Sigmoid colon (tissue), 7 donors: Measurements from ENCODE around the gene IDI1. TPM values are rescaled to one million over a fixed set of nuclear protein-coding genes. Genes with fewer than 3 reads are reported as not detected.

Experiments
- DNase-seq: peaks from one replicate; pipeline ENCODE4 v3.0.0-alpha.2; 2019
- H3K27ac ChIP-seq, 4 donors: fragments of 200-600 bp; sonication (generic); one replicate each; pipeline ENCODE4 v1.5.1; 2016 to 2019; ENCODE audit warnings: mild to moderate bottlenecking in 1 of 4
- H3K27me3 ChIP-seq, 3 donors: fragments of 200-600 bp; sonication (generic); one replicate each; pipeline ENCODE4 v1.5.1; 2019; ENCODE audit warnings: mild to moderate bottlenecking in 1 of 3
- H3K36me3 ChIP-seq, 4 donors: fragments of 200-600 bp; sonication (generic); one replicate each; pipeline ENCODE4 v1.5.1; 2016 to 2019
- H3K4me1 ChIP-seq, 4 donors: fragments of 200-600 bp; sonication (generic); one replicate each; pipeline ENCODE4 v1.5.1; 2017 to 2019
- H3K4me3 ChIP-seq, 4 donors: fragments of 200-600 bp; sonication (generic); one replicate each; pipeline ENCODE4 v1.5.1; 2017 to 2019; ENCODE audit warnings: mild to moderate bottlenecking in 2 of 4, moderate library complexity in 1 of 4
- H3K9me3 ChIP-seq, 4 donors: fragments of 200-600 bp in 3 of 4; sonication (generic) in 3 of 4; one replicate each; pipeline versions ENCODE4 v1.5.1 to v1.6.1; 2013 to 2019
- CTCF ChIP-seq, 4 experiments: fragments of 450-650 bp in 3 of 4; fragments of 200-600 bp in 1 of 4; IDR thresholded peaks; one replicate each; pipeline ENCODE4 v1.5.1; 2016 to 2019; ENCODE audit warnings: antibody characterized with exemption in 4 of 4, mild to moderate bottlenecking in 3 of 4, moderate library complexity in 2 of 4
- EP300 ChIP-seq, 4 donors: sonication (generic); formaldehyde crosslinking; IDR thresholded peaks; one replicate each; pipeline ENCODE4 v1.6.1; 2017; ENCODE audit warnings: antibody characterized with exemption in 4 of 4
- POLR2A ChIP-seq, 2 donors: fragments of 450-650 bp; IDR thresholded peaks; one replicate each; pipeline ENCODE4 v1.6.1; 2016; ENCODE audit warnings: antibody characterized with exemption in 2 of 2, mild to moderate bottlenecking in 2 of 2, moderate library complexity in 2 of 2
- POLR2AphosphoS5 ChIP-seq, 4 donors: sonication (generic); formaldehyde crosslinking; IDR thresholded peaks; one replicate each; pipeline ENCODE4 v1.6.1; 2017; ENCODE audit warnings: antibody characterized with exemption in 4 of 4
- WGBS, 2 donors: extraction: QIAGEN DNeasy Blood & Tissue Kit; methylation state at CpG; one replicate each; pipeline ENCODE4 v1.1.7; 2013; 5-methylcytosine and 5-hydroxymethylcytosine counted together
- intact Hi-C: fragments of 100-400 bp; cut with DNase I; formaldehyde crosslinking; loops from one replicate; pipeline ENCODE4 v1.15.1; 2023
- polyA plus RNA-seq, 3 donors: library from polyadenylated mRNA; stranded (reverse); fragments of 200-250 nt; gene quantifications; one replicate each; pipeline ENCODE4 v1.2.3, GENCODE V29; 2013
- total RNA-seq, 4 donors: library from RNA; depleted of rRNA; stranded (reverse); fragments of >200 nt; gene quantifications; one replicate each; pipeline ENCODE4 v1.1.0, GENCODE V29; 2016
- donor health status: healthy with polysubstance abuse.
- donor health status: Bipolar disorder and iron deficiency.
- donor health status: healthy.

IDI1 gene
- total and polyA plus RNA-seq, 7 donors = 22.4 to 223 (median 35.8) TPM

- intact Hi-C loops = no loop called here
- Histone ChIP-seq H3K27me3 (no peaks in the 10 kb centered on the region), H3K4me3 (no peak overlapping the region), H3K9me3 (no peaks in the 10 kb centered on the region), H3K27ac (no peak overlapping the region), H3K4me1 (peaks cover 0 to 11% (median 3%) of the 10 kb centered on the region in 4 donors), H3K36me3 (peaks cover 9 to 72% (median 23%) of the 10 kb centered on the region in 4 donors)
- DNase-seq = no peak
- no peak for TF ChIP-seq EP300 (IDR thresholded peaks at IDR 0.05)
- TF ChIP-seq POLR2AphosphoS5 (IDR thresholded peaks at IDR 0.05) = no peak
- WGBS, 2 donors = 94 to 95% methylated on average over 15 of the region's 15 CpGs
Observed at GRCh38 chr10:1094112-1095057, 45.5 kb upstream of the IDI1 start.

- WGBS, 2 donors = 96% methylated on average over 9 of the region's 9 CpGs
- Histone ChIP-seq H3K27me3 (no peaks in the 10 kb centered on the region), H3K9me3 (no peaks in the 10 kb centered on the region), H3K4me3 (no peak overlapping the region), H3K36me3 (peaks cover 9 to 76% (median 23%) of the 10 kb centered on the region in 4 donors), H3K4me1 (peaks cover 0 to 5% (median 0%) of the 10 kb centered on the region in 4 donors), H3K27ac (no peak overlapping the region)
- no peak for DNase-seq
- TF ChIP-seq POLR2A (IDR thresholded peaks at IDR 0.05) = no peak
- TF ChIP-seq CTCF (IDR thresholded peaks at IDR 0.05) = no peak
- TF ChIP-seq EP300 (IDR thresholded peaks at IDR 0.05) = no peak
- no peak for TF ChIP-seq POLR2AphosphoS5 (IDR thresholded peaks at IDR 0.05)
- intact Hi-C loops = no loop called here
Observed at GRCh38 chr10:1093696-1094095, 44.8 kb upstream of the IDI1 start.

GRCh38 chr10:1090696-1091095 lies 41.8 kb upstream of the IDI1 start:
- intact Hi-C loops = no loop called here
- TF ChIP-seq EP300 (IDR thresholded peaks at IDR 0.05) (no peak), POLR2A (IDR thresholded peaks at IDR 0.05) (no peak), CTCF (IDR thresholded peaks at IDR 0.05) (no peak), POLR2AphosphoS5 (IDR thresholded peaks at IDR 0.05) (no peak)
- Histone ChIP-seq H3K36me3 (peaks cover 11 to 81% (median 32%) of the 10 kb centered on the region in 4 donors), H3K27me3 (no peaks in the 10 kb centered on the region), H3K9me3 (no peaks in the 10 kb centered on the region), H3K27ac (no peak overlapping the region), H3K4me3 (no peak overlapping the region), H3K4me1 (no peaks in the 10 kb centered on the region)
- 96 to 97% methylated on average over 14 of the region's 14 CpGs for WGBS, 2 donors
- no peak for DNase-seq

GRCh38 chr10:1089017-1089689 lies 40.2 kb upstream of the IDI1 start:
- Histone ChIP-seq H3K27me3 (no peaks in the 10 kb centered on the region), H3K4me3 (no peak overlapping the region), H3K27ac (no peak overlapping the region), H3K36me3 (peaks cover 17 to 84% (median 45%) of the 10 kb centered on the region in 4 donors), H3K4me1 (no peaks in the 10 kb centered on the region), H3K9me3 (no peaks in the 10 kb centered on the region)
- TF ChIP-seq POLR2AphosphoS5 (IDR thresholded peaks at IDR 0.05) (no peak), CTCF (IDR thresholded peaks at IDR 0.05) (no peak), POLR2A (IDR thresholded peaks at IDR 0.05) (no peak), EP300 (IDR thresholded peaks at IDR 0.05) (no peak)
- intact Hi-C loops = no loop called here
- WGBS, 2 donors = 88% methylated on average over 19 of the region's 19 CpGs
- DNase-seq = no peak

- no peak for DNase-seq
- TF ChIP-seq POLR2A (IDR thresholded peaks at IDR 0.05) (no peak), POLR2AphosphoS5 (IDR thresholded peaks at IDR 0.05) (no peak), CTCF (IDR thresholded peaks at IDR 0.05) (no peak), EP300 (IDR thresholded peaks at IDR 0.05) (no peak)
- Histone ChIP-seq H3K4me1 (no peaks in the 10 kb centered on the region), H3K27me3 (no peaks in the 10 kb centered on the region), H3K9me3 (no peaks in the 10 kb centered on the region), H3K36me3 (peaks cover 17 to 99% (median 48%) of the 10 kb centered on the region in 4 donors), H3K4me3 (no peak overlapping the region), H3K27ac (no peak overlapping the region)
- WGBS, 2 donors = 80 to 92% methylated on average over 13 of the region's 13 CpGs
- intact Hi-C loops = no loop called here
Observed at GRCh38 chr10:1086787-1087186, 37.9 kb upstream of the IDI1 start.
